Neural cell (in vitro differentiated cells): Measurements from ENCODE around the gene ISOC2. TPM values are rescaled to one million over a fixed set of nuclear protein-coding genes. Genes with fewer than 3 reads are reported as not detected.
"Not testable (repeated sequence)": the region's sequence is repeated elsewhere in the genome, so short reads cannot be mapped to it uniquely, and the experiment has no call there.

Experiments
- H2AFZ ChIP-seq: fragments of 200-600, 300-800 bp; sonication (generic), shearing (Covaris generic); 2 replicates; pipeline ENCODE4 v1.6.0; 2014; ENCODE audit warnings: low read depth, mild to moderate bottlenecking, antibody characterized with exemption, low read length, moderate library complexity
- H3F3A ChIP-seq: fragments of 200-600 bp; shearing (Covaris generic); 2 replicates; pipeline ENCODE4 v1.6.1; 2016; ENCODE audit warnings: mild to moderate bottlenecking, moderate library complexity, mixed read lengths, antibody characterized with exemption, low read length; ENCODE audit not compliant: insufficient read depth, poor library complexity, severe bottlenecking
- H3K27ac ChIP-seq: fragments of 200-600, 300-800 bp; sonication (generic), shearing (Covaris generic); 2 replicates; pipeline ENCODE4 v1.5.1; 2014; ENCODE audit warnings: mild to moderate bottlenecking, low read length, moderate library complexity
- H3K27me3 ChIP-seq: fragments of 300-800, 200-600 bp; sonication (generic), shearing (Covaris generic); 2 replicates; pipeline ENCODE4 v1.6.0; 2014; ENCODE audit warnings: mild to moderate bottlenecking, low read depth, low read length, moderate library complexity; ENCODE audit not compliant: insufficient read depth
- H3K36me3 ChIP-seq: fragments of 300-800, 200-600 bp; sonication (generic), shearing (Covaris generic); 2 replicates; pipeline ENCODE4 v1.5.1; 2014; ENCODE audit warnings: mild to moderate bottlenecking, antibody characterized with exemption, low read length, moderate library complexity; ENCODE audit not compliant: insufficient read depth
- H3K4me2 ChIP-seq: fragments of 300-800, 200-600 bp; sonication (generic), shearing (Covaris generic); 2 replicates; pipeline ENCODE4 v1.6.0; 2014; ENCODE audit warnings: mild to moderate bottlenecking, low read length
- H3K4me3 ChIP-seq: fragments of 300-800, 200-600 bp; sonication (generic), shearing (Covaris generic); 2 replicates; pipeline ENCODE4 v1.5.1; 2014; ENCODE audit warnings: mild to moderate bottlenecking, low read length, moderate library complexity
- H3K79me2 ChIP-seq: fragments of 200-600 bp; shearing (Covaris generic); replicated peaks from 2 replicates; pipeline ENCODE4 v1.6.0; 2014; ENCODE audit warnings: mild to moderate bottlenecking, low read length, moderate library complexity; ENCODE audit not compliant: insufficient read depth
- H3K9ac ChIP-seq: fragments of 300-800, 200-600 bp; sonication (generic), shearing (Covaris generic); 2 replicates; pipeline ENCODE4 v1.6.1; 2016; ENCODE audit warnings: mild to moderate bottlenecking, low read length, mixed read lengths
- H3K9me2 ChIP-seq: fragments of 200-600 bp; shearing (Covaris generic); 2 replicates; pipeline ENCODE4 v1.6.1; 2016; ENCODE audit warnings: mild to moderate bottlenecking, low read length, mixed read lengths; ENCODE audit not compliant: insufficient read depth
- H3K9me3 ChIP-seq: fragments of 200-600, 300-800 bp; sonication (generic), shearing (Covaris generic); 2 replicates; pipeline ENCODE4 v1.6.1; 2016; ENCODE audit warnings: mild to moderate bottlenecking, mixed run types, low read length, moderate library complexity, mixed read lengths
- H4K20me1 ChIP-seq: fragments of 200-600 bp; shearing (Covaris generic); 2 replicates; pipeline ENCODE4 v1.6.1; 2016; ENCODE audit warnings: mild to moderate bottlenecking, mixed run types; ENCODE audit not compliant: insufficient read depth
- EP300 ChIP-seq: fragments of 450-650 bp; conservative IDR thresholded peaks from 2 replicates; pipeline ENCODE4 v1.6.1; 2014; ENCODE audit warnings: antibody characterized with exemption, mild to moderate bottlenecking, moderate library complexity; ENCODE audit not compliant: poor library complexity, severe bottlenecking
- EZH2 ChIP-seq: fragments of 200-600, 300-800 bp; shearing (Covaris generic), sonication (generic); IDR thresholded peaks from 2 replicates; pipeline ENCODE4 v1.6.1; 2014; ENCODE audit warnings: antibody characterized with exemption, low read length, borderline replicate concordance, mild to moderate bottlenecking; ENCODE audit not compliant: insufficient read depth, poor library complexity, severe bottlenecking
- MXI1 ChIP-seq: fragments of 450-650 bp; conservative IDR thresholded peaks from 2 replicates; pipeline ENCODE4 v1.6.1; 2014; ENCODE audit warnings: antibody characterized with exemption, mild to moderate bottlenecking; ENCODE audit not compliant: poor library complexity, severe bottlenecking
- POLR2AphosphoS5 ChIP-seq: IDR thresholded peaks from 2 replicates; pipeline ENCODE4 v1.6.1; 2012
- RAD21 ChIP-seq: fragments of 450-650 bp; conservative IDR thresholded peaks from 2 replicates; pipeline ENCODE4 v1.6.1; 2014; ENCODE audit warnings: antibody characterized with exemption, mild to moderate bottlenecking, moderate library complexity
- SMC3 ChIP-seq: fragments of 450-650 bp; conservative IDR thresholded peaks from 2 replicates; pipeline ENCODE4 v1.6.1; 2014; ENCODE audit warnings: antibody characterized with exemption, mild to moderate bottlenecking, moderate library complexity; ENCODE audit not compliant: poor library complexity
- TAF1 ChIP-seq: IDR thresholded peaks from 2 replicates; pipeline ENCODE4 v1.6.1; 2012; ENCODE audit warnings: low read depth
- polyA plus RNA-seq: library from polyadenylated mRNA; depleted of rRNA; stranded (reverse); fragments of >200 nt; gene quantifications from 2 replicates; pipeline ENCODE4 v1.2.3, GENCODE V29; 2014
- TF ChIP-seq, protein P1 (sequence below): fragments of 450-650 bp; IDR thresholded peaks from 2 replicates; pipeline ENCODE4 v1.5.1; 2014; ENCODE audit warnings: antibody characterized with exemption, mild to moderate bottlenecking, moderate library complexity; ENCODE audit not compliant: poor library complexity, severe bottlenecking
- TF ChIP-seq, protein P2 (sequence below): IDR thresholded peaks from 2 replicates; pipeline ENCODE4 v1.6.1; 2012; ENCODE audit warnings: borderline replicate concordance

The ISOC2 gene
- polyA plus RNA-seq, 1 donor from 2014 or later = 48.1 TPM

GRCh38 chr19:55424518-55424917 is 36.9 kb downstream of the ISOC2 start:
- TF ChIP-seq EP300 = no peak
- TF ChIP-seq TAF1 = no peak
- no peak for TF ChIP-seq MXI1
- no peak for TF ChIP-seq POLR2AphosphoS5
- no peak for TF ChIP-seq RAD21
- TF ChIP-seq SMC3 = no peak
- no peak for TF ChIP-seq EZH2
- TF ChIP-seq, protein P1, sequence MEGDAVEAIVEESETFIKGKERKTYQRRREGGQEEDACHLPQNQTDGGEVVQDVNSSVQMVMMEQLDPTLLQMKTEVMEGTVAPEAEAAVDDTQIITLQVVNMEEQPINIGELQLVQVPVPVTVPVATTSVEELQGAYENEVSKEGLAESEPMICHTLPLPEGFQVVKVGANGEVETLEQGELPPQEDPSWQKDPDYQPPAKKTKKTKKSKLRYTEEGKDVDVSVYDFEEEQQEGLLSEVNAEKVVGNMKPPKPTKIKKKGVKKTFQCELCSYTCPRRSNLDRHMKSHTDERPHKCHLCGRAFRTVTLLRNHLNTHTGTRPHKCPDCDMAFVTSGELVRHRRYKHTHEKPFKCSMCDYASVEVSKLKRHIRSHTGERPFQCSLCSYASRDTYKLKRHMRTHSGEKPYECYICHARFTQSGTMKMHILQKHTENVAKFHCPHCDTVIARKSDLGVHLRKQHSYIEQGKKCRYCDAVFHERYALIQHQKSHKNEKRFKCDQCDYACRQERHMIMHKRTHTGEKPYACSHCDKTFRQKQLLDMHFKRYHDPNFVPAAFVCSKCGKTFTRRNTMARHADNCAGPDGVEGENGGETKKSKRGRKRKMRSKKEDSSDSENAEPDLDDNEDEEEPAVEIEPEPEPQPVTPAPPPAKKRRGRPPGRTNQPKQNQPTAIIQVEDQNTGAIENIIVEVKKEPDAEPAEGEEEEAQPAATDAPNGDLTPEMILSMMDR = no peak
- TF ChIP-seq, protein P2, sequence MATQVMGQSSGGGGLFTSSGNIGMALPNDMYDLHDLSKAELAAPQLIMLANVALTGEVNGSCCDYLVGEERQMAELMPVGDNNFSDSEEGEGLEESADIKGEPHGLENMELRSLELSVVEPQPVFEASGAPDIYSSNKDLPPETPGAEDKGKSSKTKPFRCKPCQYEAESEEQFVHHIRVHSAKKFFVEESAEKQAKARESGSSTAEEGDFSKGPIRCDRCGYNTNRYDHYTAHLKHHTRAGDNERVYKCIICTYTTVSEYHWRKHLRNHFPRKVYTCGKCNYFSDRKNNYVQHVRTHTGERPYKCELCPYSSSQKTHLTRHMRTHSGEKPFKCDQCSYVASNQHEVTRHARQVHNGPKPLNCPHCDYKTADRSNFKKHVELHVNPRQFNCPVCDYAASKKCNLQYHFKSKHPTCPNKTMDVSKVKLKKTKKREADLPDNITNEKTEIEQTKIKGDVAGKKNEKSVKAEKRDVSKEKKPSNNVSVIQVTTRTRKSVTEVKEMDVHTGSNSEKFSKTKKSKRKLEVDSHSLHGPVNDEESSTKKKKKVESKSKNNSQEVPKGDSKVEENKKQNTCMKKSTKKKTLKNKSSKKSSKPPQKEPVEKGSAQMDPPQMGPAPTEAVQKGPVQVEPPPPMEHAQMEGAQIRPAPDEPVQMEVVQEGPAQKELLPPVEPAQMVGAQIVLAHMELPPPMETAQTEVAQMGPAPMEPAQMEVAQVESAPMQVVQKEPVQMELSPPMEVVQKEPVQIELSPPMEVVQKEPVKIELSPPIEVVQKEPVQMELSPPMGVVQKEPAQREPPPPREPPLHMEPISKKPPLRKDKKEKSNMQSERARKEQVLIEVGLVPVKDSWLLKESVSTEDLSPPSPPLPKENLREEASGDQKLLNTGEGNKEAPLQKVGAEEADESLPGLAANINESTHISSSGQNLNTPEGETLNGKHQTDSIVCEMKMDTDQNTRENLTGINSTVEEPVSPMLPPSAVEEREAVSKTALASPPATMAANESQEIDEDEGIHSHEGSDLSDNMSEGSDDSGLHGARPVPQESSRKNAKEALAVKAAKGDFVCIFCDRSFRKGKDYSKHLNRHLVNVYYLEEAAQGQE = no peak
- Histone ChIP-seq H3K4me2 (no peak overlapping the region), H4K20me1 (no peaks in the 10 kb centered on the region), H3K4me3 (no peak overlapping the region), H2AFZ (no peak overlapping the region), H3K79me2 (no peaks in the 10 kb centered on the region), H3K9me2 (no peaks in the 10 kb centered on the region), H3K27ac (no peak overlapping the region), H3K27me3 (no peaks in the 10 kb centered on the region), H3F3A (no peaks in the 10 kb centered on the region), H3K9me3 (no peaks in the 10 kb centered on the region), H3K36me3 (no peaks in the 10 kb centered on the region), H3K9ac (no peak overlapping the region)

GRCh38 chr19:55423225-55424005 is 38.0 kb downstream of the ISOC2 start:
- no peaks in the 10 kb centered on the region for H3F3A ChIP-seq
- H4K20me1 ChIP-seq = no peaks in the 10 kb centered on the region
- no peak overlapping the region for H2AFZ ChIP-seq
- no peaks in the 10 kb centered on the region for H3K36me3 ChIP-seq
- H3K9me2 ChIP-seq = no peaks in the 10 kb centered on the region
- H3K9me3 ChIP-seq = no peaks in the 10 kb centered on the region
- H3K9ac ChIP-seq = no peak overlapping the region
- H3K4me2 ChIP-seq = no peak overlapping the region
- no peak for TF ChIP-seq SMC3
- no peak for TF ChIP-seq MXI1
- TF ChIP-seq POLR2AphosphoS5 = no peak
- H3K4me3 ChIP-seq = no peak overlapping the region
- H3K27me3 ChIP-seq = no peaks in the 10 kb centered on the region
- no peaks in the 10 kb centered on the region for H3K79me2 ChIP-seq
- no peak overlapping the region for H3K27ac ChIP-seq

- H4K20me1 ChIP-seq, H3K9me3 ChIP-seq, H3K36me3 ChIP-seq, H3K9me2 ChIP-seq, H3K27ac ChIP-seq, H3K9ac ChIP-seq, H3K4me3 ChIP-seq, H3K27me3 ChIP-seq, H3F3A ChIP-seq, H2AFZ ChIP-seq, H3K4me2 ChIP-seq, H3K79me2 ChIP-seq: not testable (repeated sequence)
Measured at GRCh38 chr19:55421281-55421680, 40.2 kb downstream of the ISOC2 start.
